Endothelial cell of umbilical vein (primary cell): ENCODE results near the gene ZFYVE28.

Experiments
- EZH2 ChIP-seq: IDR thresholded peaks from 2 replicates; pipeline ENCODE4 v1.6.1; 2012; ENCODE audit warnings: borderline replicate concordance, low read depth, mild to moderate bottlenecking, moderate library complexity, low read length, inconsistent platforms; ENCODE audit not compliant: severe bottlenecking
- FOS ChIP-seq: IDR thresholded peaks from 2 replicates; pipeline ENCODE4 v1.6.1; 2011; ENCODE audit warnings: mild to moderate bottlenecking, low read length, moderate library complexity, borderline replicate concordance; ENCODE audit not compliant: insufficient read depth
- JUN ChIP-seq: IDR thresholded peaks from 2 replicates; pipeline ENCODE4 v1.6.1; 2011; ENCODE audit warnings: borderline replicate concordance, low read depth; ENCODE audit not compliant: insufficient read length, insufficient read depth
- MYC ChIP-seq: IDR thresholded peaks from one replicate; pipeline ENCODE4 v1.6.1; 2011; ENCODE audit warnings: mild to moderate bottlenecking, low read depth, low read length
- POLR2A ChIP-seq: IDR thresholded peaks from 2 replicates; pipeline ENCODE4 v1.6.1; 2012; ENCODE audit warnings: low read depth, mild to moderate bottlenecking, control low read depth, low read length
- POLR2AphosphoS5 ChIP-seq: IDR thresholded peaks from 2 replicates; pipeline ENCODE4 v1.6.1; 2012; ENCODE audit warnings: low read depth, mild to moderate bottlenecking, control low read depth, low read length, moderate library complexity; ENCODE audit not compliant: insufficient read depth
- TF ChIP-seq, protein P1 (sequence below), 2 donors: IDR thresholded peaks; 1 replicate in 1 of 2; 2 replicates in 1 of 2; pipeline ENCODE4 v1.5.1; 2011; ENCODE audit warnings: low read length in 2 of 2, mild to moderate bottlenecking in 2 of 2, moderate library complexity in 2 of 2, control low read depth in 1 of 2, inconsistent platforms in 1 of 2, low read depth in 1 of 2; ENCODE audit not compliant: insufficient read depth in 1 of 2; ENCODE audit errors: extremely low read depth in 1 of 2
- TF ChIP-seq, protein P2 (sequence below): IDR thresholded peaks from 2 replicates; pipeline ENCODE4 v1.6.1; 2011; ENCODE audit not compliant: insufficient read depth, insufficient read length

GRCh38 chr4:2248044-2248780, 170.2 kb downstream of the ZFYVE28 start:
- TF ChIP-seq POLR2A, result no peak
- TF ChIP-seq, protein P1, sequence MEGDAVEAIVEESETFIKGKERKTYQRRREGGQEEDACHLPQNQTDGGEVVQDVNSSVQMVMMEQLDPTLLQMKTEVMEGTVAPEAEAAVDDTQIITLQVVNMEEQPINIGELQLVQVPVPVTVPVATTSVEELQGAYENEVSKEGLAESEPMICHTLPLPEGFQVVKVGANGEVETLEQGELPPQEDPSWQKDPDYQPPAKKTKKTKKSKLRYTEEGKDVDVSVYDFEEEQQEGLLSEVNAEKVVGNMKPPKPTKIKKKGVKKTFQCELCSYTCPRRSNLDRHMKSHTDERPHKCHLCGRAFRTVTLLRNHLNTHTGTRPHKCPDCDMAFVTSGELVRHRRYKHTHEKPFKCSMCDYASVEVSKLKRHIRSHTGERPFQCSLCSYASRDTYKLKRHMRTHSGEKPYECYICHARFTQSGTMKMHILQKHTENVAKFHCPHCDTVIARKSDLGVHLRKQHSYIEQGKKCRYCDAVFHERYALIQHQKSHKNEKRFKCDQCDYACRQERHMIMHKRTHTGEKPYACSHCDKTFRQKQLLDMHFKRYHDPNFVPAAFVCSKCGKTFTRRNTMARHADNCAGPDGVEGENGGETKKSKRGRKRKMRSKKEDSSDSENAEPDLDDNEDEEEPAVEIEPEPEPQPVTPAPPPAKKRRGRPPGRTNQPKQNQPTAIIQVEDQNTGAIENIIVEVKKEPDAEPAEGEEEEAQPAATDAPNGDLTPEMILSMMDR (IDR thresholded peaks at IDR 0.05; ENCODE audit: extremely low read depth in 1 of 2, insufficient read depth in 1 of 2, low read depth in 1 of 2, low read length in 2 of 2), result no peak
- TF ChIP-seq EZH2, result no peak
- TF ChIP-seq FOS, result no peak
- TF ChIP-seq, protein P2, sequence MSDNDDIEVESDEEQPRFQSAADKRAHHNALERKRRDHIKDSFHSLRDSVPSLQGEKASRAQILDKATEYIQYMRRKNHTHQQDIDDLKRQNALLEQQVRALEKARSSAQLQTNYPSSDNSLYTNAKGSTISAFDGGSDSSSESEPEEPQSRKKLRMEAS, result no peak
- TF ChIP-seq POLR2AphosphoS5, result no peak
- TF ChIP-seq JUN, result no peak
- no peak for TF ChIP-seq MYC
